Upper lobe of left lung (tissue), 4 donors: Measurements from ENCODE around the gene ZC2HC1B.
"Not testable (repeated sequence)": the region's sequence is repeated elsewhere in the genome, so short reads cannot be mapped to it uniquely, and the experiment has no call there.

Source experiments
- CTCF ChIP-seq, 6 experiments: fragments of 450-650 bp in 4 of 6; fragments of 200-600 bp in 2 of 6; sonication (generic) in 2 of 6; IDR thresholded peaks; one replicate each; pipeline ENCODE4 v1.5.1; 2016 to 2019; ENCODE audit warnings: antibody characterized with exemption in 6 of 6
- POLR2A ChIP-seq, 4 donors: fragments of 450-650 bp; IDR thresholded peaks; one replicate each; pipeline ENCODE4 v1.5.1; 2016 to 2017; ENCODE audit warnings: antibody characterized with exemption in 4 of 4, mild to moderate bottlenecking in 2 of 4

GRCh38 chr6:143855057-143855456 is 9.2 kb upstream of the ZC2HC1B start:
- not testable (repeated sequence) for TF ChIP-seq CTCF, POLR2A (IDR thresholded peaks at IDR 0.05)
